OCI-LY1 (cell line): ENCODE measurements around the gene CDH1.

Experiments used
- CTCF ChIP-seq: fragments of 200-600 bp; sonication (generic), shearing (Covaris generic); IDR thresholded peaks from 2 replicates; pipeline ENCODE4 v1.5.1; 2017; ENCODE audit warnings: mild to moderate bottlenecking, antibody characterized with exemption, low read length, moderate library complexity, mixed read lengths
- EZH2 ChIP-seq: fragments of 200-600 bp; sonication (generic), shearing (Covaris generic); IDR thresholded peaks from 2 replicates; pipeline ENCODE4 v1.8.0; 2017; ENCODE audit warnings: borderline replicate concordance, mixed run types, mild to moderate bottlenecking, antibody characterized with exemption, low read length, moderate library complexity, mixed read lengths

GRCh38 chr16:68806981-68807380 lies 69.9 kb downstream of the CDH1 start:
- TF ChIP-seq CTCF (no peak), EZH2 (no peak)
